GM18505 (cell line): Measurements from ENCODE around the gene RPL29.
"Not testable (repeated sequence)": the region's sequence is repeated elsewhere in the genome, so short reads cannot be mapped to it uniquely, and the experiment has no call there.

ENCODE experiments used
- ATAC-seq: cut with Tn5 transposase; IDR thresholded peaks from one replicate; pipeline ENCODE4 v1.9.1; 2021; ENCODE audit not compliant: unreplicated experiment
- POLR2A ChIP-seq: IDR thresholded peaks from 4 replicates; pipeline ENCODE4 v1.6.1; 2011; ENCODE audit warnings: borderline replicate concordance; ENCODE audit not compliant: insufficient read depth, insufficient read length; ENCODE audit errors: extremely low read depth

RPL29 gene

GRCh38 chr3:51995346-51996163 lies at the start of gene RPL29:
Gene RPL29 (minus strand): TSS chr3:51995895. CDS start chr3:51995461, 434 bp downstream.
- TF ChIP-seq POLR2A = peak; percentile 98
- ATAC-seq = peak; percentile 87

GRCh38 chr3:52044869-52045619 lies 49.3 kb upstream of the RPL29 start:
- ATAC-seq = no peak
- TF ChIP-seq POLR2A = no peak

GRCh38 chr3:52043750-52044149 lies 48.1 kb upstream of the RPL29 start:
- TF ChIP-seq POLR2A = no peak
- no peak for ATAC-seq

- ATAC-seq = not testable (repeated sequence)
These were observed 47.3 kb upstream of the RPL29 start for GRCh38 chr3:52043039-52043438.

- ATAC-seq = no peak
- TF ChIP-seq POLR2A = no peak
These were observed 45.5 kb upstream of the RPL29 start for GRCh38 chr3:52041118-52041731.

- ATAC-seq = no peak
- TF ChIP-seq POLR2A = no peak
These were observed 44.9 kb upstream of the RPL29 start for GRCh38 chr3:52040600-52040999.

- ATAC-seq = no peak
- TF ChIP-seq POLR2A = no peak
These were observed 44.2 kb upstream of the RPL29 start for GRCh38 chr3:52039846-52040245.

DNA sequence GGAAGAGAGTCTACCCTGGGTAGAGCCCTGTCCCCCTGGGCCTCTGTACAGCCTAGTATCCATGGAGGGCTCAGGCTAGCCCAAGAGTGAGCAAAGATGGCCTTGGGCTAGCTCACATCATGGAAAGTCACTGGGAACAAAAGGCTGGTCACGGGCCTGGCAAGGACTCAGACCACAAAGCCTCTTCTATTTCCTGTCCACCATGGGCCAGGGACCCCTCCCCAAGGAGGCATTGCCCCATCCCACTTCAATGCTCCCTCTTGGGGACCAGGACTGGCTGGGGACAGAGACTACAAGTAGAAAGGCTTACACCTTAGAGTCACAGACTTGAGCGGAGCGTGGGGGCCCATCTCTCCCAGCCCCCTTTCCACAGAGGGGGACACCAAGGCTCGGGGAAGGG lies 43.7 kb upstream of the RPL29 start:
- no peak for ATAC-seq
- TF ChIP-seq POLR2A = no peak

DNA sequence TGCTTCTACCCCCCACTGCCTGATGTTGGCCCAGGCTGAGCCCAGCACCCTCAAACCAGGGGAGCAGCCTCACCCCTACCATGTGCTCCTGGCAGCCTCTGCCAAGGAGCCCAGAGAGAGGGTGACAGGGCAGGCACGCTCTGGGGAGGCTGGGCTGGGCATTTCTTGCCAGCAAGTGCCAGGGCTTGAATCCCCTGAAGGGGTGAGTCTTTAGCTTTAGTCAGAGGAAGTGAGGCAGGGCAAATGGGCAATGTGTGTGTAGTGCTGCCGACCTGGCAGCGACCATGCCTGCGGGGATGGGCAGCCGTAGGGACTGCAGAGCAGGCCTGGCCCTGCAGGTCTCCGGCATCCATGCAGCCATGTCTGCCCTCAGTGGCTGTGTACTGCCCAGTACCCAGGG lies 42.5 kb upstream of the RPL29 start:
- no peak for ATAC-seq
- no peak for TF ChIP-seq POLR2A

- ATAC-seq = no peak
- no peak for TF ChIP-seq POLR2A
These were observed 41.6 kb upstream of the RPL29 start for GRCh38 chr3:52037291-52037690.

- no peak for TF ChIP-seq POLR2A
- ATAC-seq = no peak
These were observed 41.1 kb upstream of the RPL29 start for GRCh38 chr3:52036829-52037228.

DNA sequence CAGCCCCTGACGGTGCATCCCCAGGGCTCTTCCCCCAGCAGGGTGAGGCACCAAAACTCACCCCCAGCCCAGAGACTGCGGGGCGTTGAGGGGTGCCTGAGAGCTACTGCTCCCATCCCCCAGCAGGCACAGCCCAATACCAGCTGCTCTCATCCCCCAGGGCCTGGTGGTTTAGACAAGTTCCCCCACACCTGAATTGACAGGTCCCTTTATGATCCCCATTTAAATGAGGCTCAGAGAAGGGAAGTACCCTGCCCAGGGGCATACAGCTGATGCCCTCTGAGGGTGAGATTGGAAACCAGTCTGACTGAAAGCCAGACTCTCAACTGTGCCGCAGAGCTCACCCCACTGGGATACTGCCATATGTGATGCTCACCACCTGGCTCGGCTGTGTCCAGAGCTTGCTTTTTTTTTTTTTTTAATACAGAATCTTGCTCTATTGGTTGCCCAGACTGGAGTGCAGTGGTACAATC lies 40.6 kb upstream of the RPL29 start:
- ATAC-seq = no peak
- no peak for TF ChIP-seq POLR2A

GRCh38 chr3:52034651-52035050 lies 39.0 kb upstream of the RPL29 start:
- ATAC-seq = no peak
- no peak for TF ChIP-seq POLR2A
